MM.1S (cell line): ENCODE data around the gene EHBP1L1.
"Not testable (repeated sequence)": the region's sequence is repeated elsewhere in the genome, so short reads cannot be mapped to it uniquely, and the experiment has no call there.

Experiments used
- CTCF ChIP-seq: fragments of 300-600 bp; sonication (generic); IDR thresholded peaks from 2 replicates; pipeline ENCODE4 v1.5.1; 2016; ENCODE audit warnings: antibody characterized with exemption, low read length, mixed read lengths
- EZH2 ChIP-seq: fragments of 300-600 bp; sonication (generic); optimal IDR thresholded peaks from 2 replicates; pipeline ENCODE3; 2017; ENCODE audit warnings: low read depth, mild to moderate bottlenecking, antibody characterized with exemption, low read length, mixed read lengths
- EZH2phosphoT487 ChIP-seq: fragments of 300-600 bp; sonication (generic); IDR thresholded peaks from 2 replicates; pipeline ENCODE4 v1.6.1; 2018; ENCODE audit warnings: antibody characterized with exemption, low read length

GRCh38 chr11:65564879-65565559 is 10.8 kb upstream of the EHBP1L1 start:
- not testable (repeated sequence) for TF ChIP-seq CTCF, EZH2, EZH2phosphoT487
